ENCODE measurements around the gene SEPHS2.
"Not testable (repeated sequence)": the region's sequence is repeated elsewhere in the genome, so short reads cannot be mapped to it uniquely, and the experiment has no call there.

Gene SEPHS2

GRCh38 chr16:30445408-30446202 lies at the start of gene SEPHS2:
TSS of gene SEPHS2 (minus strand) at chr16:30445874. CDS start at chr16:30445727, 147 bp downstream.
- DNase-seq = peak; percentile 98

- DNase-seq = no peak
Observed at GRCh38 chr16:30494709-30495108, 49.0 kb upstream of the SEPHS2 start.

DNA sequence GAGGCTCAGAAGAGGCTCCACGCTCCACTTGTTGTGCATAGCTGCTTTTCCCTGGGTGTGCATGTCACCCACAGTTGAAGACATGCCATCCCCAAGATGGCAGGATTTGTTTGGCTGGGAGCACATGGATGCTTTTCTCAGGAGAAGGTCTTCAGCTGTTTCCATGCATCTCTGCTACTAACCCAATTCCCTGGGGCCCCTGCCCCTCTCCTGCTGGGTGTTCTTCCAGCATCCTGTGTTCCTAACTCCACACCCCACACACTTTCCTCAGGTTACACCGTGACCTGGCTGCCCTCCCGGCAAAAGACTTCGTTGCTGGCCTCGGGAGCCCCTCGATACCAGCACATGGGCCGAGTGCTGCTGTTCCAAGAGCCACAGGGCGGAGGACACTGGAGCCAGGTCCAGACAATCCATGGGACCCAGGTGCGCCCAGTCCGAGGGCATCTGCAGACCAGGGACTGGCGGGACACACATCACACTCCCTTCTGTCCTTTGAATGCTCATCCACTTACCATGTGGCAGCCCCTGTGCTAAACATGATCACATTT lies 48.3 kb upstream of the SEPHS2 start:
- no peak for DNase-seq

GRCh38 chr16:30491744-30492308 lies 46.2 kb upstream of the SEPHS2 start:
- DNase-seq = no peak

DNA sequence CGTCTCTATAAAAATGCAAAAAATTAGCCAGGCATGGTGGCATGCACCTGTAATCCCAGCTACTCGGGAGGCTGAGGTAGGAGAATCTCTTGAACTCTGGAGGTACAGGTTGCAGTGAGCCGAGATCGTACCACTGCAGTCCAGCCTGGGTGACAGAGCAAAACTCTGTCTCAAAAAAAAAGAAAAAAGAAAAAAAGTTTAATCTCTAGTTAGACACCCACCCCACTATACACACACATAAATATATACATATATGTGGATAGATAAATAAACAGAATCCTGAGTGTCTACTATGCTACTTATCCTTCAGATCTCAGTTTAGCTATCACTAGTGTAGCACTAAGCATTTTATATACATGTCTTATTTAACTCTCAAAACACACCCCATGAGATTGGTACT lies 45.6 kb upstream of the SEPHS2 start:
- no peak for DNase-seq

GRCh38 chr16:30490210-30490609 lies 44.5 kb upstream of the SEPHS2 start:
- no peak for DNase-seq

- no peak for DNase-seq
Observed at GRCh38 chr16:30488764-30489605, 43.3 kb upstream of the SEPHS2 start.

DNA sequence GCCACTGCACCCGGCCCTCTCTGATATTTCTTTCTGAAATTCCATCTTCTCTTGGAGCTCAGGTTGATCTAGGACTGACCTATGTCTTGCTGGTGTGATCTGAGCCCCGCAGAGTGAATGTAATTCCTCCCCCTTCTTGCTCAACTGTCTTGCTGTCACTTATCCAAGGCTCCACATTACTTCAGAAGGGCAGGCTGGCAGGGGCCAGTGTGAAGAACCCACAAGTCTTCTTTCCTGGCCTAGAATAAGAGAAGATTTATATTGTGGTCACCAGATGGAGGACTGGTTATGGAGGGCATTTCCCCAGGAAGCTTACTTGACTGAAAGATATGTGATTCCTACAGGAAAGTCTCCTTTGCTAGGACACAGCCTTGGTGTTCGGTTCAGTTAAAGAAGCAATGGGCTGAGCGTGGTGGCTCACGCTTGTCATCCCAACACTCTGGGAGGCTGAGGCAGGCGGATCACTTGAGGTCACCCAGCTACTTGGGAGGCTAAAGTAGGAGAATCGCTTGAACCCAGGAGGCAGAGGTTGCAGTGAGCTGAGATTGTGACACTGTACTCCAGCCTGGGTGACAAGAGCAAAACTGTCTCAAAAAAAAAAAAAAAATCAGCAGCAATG lies 40.3 kb upstream of the SEPHS2 start:
- DNase-seq = no peak

GRCh38 chr16:30484887-30485286 lies 39.2 kb upstream of the SEPHS2 start:
- no peak for DNase-seq

DNA sequence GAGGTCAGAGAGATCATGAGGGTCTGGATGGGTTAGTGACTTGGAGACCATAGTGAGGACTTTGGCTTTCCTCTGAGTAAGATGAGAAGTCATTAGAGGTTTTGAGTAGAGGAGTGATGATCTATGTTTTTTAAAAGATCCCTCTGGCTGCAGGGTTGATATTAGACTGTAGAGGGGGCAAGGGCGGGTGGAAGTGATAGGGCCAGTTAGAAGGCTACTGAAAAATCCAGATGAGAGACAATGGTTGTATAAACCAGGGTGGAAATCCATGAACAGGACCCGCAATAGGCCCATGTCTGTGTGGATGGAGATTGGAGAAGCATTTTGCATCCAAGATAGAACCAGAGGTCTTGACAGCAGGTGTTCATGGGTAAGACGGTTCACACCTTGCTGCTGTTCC lies 36.7 kb upstream of the SEPHS2 start:
- DNase-seq = no peak

DNA sequence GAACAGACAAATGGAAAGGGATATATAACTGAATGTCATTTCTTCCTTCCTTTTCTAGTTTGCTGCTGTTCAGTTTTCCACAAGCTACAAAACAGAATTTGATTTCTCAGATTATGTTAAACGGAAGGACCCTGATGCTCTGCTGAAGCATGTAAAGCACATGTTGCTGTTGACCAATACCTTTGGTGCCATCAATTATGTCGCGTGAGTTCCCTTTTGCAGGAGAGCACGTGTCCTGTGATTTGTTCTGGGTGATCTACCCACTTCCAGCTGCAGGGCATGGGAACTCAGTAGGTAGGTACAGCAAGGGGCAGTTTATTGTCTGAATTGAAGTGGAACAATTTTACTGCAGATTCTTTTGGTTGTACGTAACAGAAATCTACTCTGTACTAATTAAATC lies 35.7 kb upstream of the SEPHS2 start:
- DNase-seq = no peak

- no peak for DNase-seq
Observed at GRCh38 chr16:30478766-30479478, 33.2 kb upstream of the SEPHS2 start.

DNA sequence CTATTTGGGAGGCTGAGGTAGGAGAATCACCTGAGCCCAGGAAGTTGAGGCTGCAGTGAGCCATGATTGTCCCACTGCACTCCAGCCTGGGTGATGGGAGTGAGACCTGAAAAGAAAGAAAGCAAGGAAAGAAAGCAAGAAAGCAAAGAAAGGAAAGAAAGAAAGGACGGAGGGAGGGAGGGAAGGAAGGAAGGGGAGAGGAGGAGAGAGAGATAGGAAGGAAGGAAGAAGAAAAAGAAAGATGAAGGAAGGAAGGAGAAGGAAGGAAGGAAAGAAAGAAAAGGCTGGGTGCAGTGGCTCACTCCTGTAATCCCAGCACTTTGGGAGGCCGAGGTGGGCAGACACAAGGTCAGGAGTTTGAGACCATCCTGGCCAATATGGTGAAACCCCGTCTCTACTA lies 32.1 kb upstream of the SEPHS2 start:
- not testable (repeated sequence) for DNase-seq

DNA sequence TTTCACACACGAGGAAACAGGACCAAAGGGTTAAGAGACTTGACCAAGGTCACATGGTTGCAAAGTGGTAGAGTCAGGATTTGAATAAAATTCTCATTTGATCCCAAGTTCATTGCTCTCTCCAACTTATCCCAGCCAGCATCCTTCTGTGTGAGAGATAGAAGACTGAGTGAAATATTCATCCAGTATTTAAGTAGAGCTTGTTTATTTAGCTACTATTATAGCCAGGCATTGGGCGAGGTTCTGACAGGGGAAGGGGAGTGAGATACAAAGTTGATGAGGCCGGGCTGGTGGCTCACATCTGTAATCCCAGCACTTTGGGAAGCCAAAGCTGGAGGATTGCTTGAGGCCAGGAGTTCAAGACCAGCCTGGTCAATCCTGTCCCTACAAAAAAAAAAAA lies 31.3 kb upstream of the SEPHS2 start:
- no peak for DNase-seq

DNA sequence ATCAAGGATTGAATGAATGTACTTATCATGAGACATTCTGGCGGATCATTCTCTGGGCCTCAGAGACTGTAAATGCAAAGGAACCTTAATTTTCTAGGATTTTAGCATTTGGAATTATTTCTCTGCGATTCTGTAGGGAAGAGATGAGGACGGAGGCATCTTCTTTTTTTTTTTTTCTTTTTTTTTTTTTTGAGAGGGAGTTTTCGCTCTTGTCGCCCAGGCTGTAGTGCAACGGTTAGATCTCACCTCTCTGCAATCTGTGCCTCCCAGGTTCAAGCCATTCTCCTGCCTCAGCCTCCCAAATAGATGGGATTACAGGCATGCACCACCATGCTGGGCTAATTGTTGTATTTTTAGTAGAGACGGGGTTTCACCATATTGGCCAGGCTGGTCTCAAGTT lies 29.0 kb upstream of the SEPHS2 start:
- DNase-seq = no peak

DNA sequence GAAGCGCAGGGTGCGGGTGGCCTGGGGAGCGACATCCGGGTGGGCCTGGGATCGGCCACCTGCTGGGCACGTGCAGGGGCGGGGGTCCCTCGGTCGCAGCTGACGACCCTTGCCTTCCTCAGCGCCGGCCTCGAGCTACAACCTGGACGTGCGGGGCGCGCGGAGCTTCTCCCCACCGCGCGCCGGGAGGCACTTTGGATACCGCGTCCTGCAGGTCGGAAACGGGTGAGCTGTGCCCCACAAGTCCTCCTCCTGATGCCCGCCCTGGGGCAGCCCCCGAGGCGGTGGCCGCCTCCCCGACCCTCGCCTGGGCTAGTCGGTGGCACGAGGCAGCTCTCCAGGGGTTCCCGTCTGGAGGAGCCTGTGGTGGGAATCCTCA lies 28.4 kb upstream of the SEPHS2 start:
- DNase-seq = no peak

GRCh38 chr16:30473231-30474073 lies 27.8 kb upstream of the SEPHS2 start:
- peak; percentile 83 for DNase-seq

DNA sequence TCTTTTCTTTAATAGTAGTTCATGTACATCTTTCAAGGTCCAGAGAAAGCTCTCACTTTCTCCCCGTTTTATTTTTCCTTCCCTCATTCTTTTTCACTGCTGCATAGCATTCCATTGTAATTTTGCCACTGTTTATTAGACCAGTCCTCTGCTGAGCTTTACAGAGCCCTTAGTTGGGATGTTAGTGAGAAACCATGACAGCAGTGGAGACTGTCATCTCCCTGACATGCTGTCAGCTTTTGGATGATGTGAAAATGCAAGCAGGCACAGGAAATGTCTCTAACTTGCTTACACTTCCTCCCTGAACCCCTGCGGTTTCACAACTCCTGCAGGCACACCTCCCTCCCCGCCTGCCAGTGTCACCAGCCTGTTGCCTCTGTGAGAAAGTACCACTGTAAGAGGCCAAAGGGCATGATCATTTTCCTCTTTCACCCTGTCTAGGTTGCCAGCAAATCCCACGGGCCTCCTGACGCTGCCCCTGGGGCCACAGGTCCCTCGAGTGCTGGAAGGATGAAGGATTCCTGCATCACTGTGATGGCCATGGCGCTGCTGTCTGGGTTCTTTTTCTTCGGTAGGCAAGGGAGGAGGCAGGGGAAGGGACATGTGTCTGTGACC lies 26.8 kb upstream of the SEPHS2 start, which contains the start of gene ITGAL:
ITGAL (plus strand) TSS at position 415 of the 615 bp plus-strand sequence; CDS start at position 511, 96 bp downstream.
- DNase-seq = peak; percentile 87

DNA sequence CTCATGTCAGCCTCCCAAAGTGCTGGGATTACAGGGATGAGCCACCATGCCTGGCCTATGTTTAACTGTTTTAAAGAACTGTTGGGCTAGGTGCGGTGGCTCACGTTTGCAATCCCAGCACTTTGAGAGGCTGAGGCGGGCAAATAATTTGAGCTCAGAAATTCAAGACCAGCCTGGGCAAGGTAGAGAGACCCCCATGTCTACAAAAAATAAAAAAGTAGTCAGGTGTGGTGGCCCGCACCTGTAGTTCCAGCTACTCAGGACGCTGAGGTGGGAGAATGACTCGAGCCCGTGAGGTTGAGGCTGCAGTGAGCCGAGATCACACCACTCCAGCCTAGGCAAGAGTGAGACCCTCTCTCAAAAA lies 24.9 kb upstream of the SEPHS2 start:
- no peak for DNase-seq

GRCh38 chr16:30470170-30470512 lies 24.5 kb upstream of the SEPHS2 start:
- no peak for DNase-seq

DNA sequence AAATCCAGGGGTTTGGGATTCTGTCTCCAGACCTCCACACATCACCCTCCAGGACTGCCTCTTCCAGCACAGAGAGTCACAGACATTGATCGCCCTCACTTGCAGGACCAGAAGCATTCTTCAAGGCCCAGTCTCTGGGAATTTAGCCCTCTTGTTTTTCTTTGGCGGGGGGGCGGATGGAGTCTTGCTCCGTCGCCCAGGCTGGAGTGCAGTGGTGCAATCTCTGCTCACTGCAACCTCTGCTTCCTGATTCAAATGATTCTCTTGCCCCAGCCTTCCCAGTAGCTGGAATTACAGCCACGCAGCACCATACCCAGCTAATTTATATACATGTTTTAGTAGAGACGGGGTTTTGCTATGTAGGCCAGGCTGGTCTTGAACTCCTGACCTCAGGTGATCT lies 18.4 kb upstream of the SEPHS2 start:
- DNase-seq = no peak
